Measurements from ENCODE around the gene TRAF6.

The TRAF6 gene

DNA sequence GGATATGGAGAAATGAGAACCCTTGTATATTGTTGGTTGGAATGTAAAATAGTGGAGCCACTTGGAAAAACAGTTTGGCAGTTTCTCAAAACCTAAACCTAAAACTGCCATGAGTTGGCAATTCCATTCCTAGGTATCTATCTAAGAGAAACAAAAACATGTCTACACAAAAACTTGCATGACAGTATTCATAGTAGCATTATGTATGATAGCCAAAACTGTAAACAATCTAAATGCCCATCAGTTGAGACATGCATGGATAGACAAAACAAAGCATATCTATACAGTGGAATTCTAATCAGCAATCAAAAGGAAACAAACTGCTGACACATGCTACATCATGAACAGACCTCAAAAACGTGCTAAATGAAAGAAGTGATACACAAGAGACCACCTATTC is 34.9 kb downstream of the TRAF6 start:
- DNase-seq: no peak
- Histone ChIP-seq H3K27ac (no peak overlapping the region), H3K4me3 (ENCODE audit: low read depth, low read length) (no peak overlapping the region), H3K9me3 (ENCODE audit: severe bottlenecking) (no peaks in the 10 kb centered on the region), H3K27me3 (ENCODE audit: insufficient read depth, low read depth, severe bottlenecking) (no peaks in the 10 kb centered on the region), H3K36me3 (no peaks in the 10 kb centered on the region)
- TF ChIP-seq, protein P1, sequence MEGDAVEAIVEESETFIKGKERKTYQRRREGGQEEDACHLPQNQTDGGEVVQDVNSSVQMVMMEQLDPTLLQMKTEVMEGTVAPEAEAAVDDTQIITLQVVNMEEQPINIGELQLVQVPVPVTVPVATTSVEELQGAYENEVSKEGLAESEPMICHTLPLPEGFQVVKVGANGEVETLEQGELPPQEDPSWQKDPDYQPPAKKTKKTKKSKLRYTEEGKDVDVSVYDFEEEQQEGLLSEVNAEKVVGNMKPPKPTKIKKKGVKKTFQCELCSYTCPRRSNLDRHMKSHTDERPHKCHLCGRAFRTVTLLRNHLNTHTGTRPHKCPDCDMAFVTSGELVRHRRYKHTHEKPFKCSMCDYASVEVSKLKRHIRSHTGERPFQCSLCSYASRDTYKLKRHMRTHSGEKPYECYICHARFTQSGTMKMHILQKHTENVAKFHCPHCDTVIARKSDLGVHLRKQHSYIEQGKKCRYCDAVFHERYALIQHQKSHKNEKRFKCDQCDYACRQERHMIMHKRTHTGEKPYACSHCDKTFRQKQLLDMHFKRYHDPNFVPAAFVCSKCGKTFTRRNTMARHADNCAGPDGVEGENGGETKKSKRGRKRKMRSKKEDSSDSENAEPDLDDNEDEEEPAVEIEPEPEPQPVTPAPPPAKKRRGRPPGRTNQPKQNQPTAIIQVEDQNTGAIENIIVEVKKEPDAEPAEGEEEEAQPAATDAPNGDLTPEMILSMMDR (IDR thresholded peaks at IDR 0.05; ENCODE audit: low read depth, low read length): no peak

DNA sequence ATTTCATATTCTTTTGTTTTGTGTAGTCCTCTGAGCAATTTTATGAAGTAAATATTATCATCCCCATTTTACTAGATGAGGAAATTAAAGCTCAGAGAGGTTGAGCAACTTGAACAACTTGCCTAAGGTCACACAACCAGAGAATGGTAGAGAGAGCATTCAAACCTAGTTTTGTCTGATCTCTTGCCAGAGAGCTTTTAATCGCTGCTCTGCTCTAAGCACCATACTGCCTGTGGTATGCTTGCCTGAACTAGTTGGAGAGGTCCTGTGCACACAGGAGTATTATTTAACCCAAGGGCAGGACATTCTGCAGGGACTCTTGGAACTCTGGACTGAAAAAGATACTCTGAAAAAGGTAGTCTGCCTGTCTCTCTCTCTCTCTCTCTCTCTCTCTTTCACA is 38.5 kb downstream of the TRAF6 start:
- H3K27me3 ChIP-seq (ENCODE audit: insufficient read depth, low read depth, severe bottlenecking): no peaks in the 10 kb centered on the region
- TF ChIP-seq, protein P1 (IDR thresholded peaks at IDR 0.05; ENCODE audit: low read depth, low read length): no peak
- H3K4me3 ChIP-seq (ENCODE audit: low read depth, low read length): no peak overlapping the region
- no peak for DNase-seq
- H3K36me3 ChIP-seq: no peaks in the 10 kb centered on the region
- no peaks in the 10 kb centered on the region for H3K9me3 ChIP-seq (ENCODE audit: severe bottlenecking)
- no peak overlapping the region for H3K27ac ChIP-seq

DNA sequence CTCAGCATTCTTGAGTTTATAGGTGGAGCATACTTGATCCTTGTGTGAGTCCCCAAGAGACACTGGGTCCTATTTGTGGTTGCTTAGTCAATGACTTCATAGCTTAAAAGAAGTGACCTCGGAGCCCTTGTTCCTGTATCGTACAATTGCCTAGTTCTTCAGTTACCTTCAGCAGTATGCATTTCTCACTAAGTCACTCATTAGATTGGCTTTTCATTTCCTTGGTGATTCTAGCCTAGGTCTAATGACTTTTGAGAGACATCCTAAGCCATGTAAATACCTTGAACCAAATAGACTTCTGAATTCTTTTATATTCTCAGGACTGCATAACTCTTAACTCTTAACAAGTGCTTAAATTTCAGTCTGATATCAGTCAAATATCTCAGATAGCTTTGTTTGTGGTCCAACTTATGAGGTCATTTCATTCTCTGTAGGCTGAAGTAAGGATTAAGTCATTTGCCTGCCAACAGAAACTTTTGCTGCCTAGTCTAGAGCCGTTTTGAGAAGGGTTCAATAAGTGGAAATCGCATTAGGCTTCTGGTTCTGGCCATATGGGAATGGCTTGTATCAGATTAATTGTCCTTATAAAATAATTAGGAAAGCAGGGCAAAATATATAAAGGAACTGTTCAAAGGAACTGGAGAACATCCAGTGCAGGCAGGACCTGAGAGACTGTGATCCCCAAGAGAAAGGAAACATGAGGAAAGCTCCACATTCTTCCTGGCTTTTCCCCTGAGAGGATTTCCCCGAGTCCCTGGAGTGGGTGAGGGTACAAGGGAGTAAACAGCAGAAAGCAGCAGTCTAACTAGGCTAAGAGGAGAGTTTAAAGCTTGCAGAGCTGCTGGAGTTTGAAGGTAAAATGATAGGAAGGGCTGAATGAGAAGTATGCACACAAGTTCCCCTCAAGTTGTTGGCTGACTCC is 39.9 kb downstream of the TRAF6 start:
- H3K9me3 ChIP-seq (ENCODE audit: severe bottlenecking): peaks cover 3% of the 10 kb centered on the region
- no peak overlapping the region for H3K27ac ChIP-seq
- no peak for DNase-seq
- no peak overlapping the region for H3K4me3 ChIP-seq (ENCODE audit: low read depth, low read length)
- H3K27me3 ChIP-seq (ENCODE audit: insufficient read depth, low read depth, severe bottlenecking): no peaks in the 10 kb centered on the region
- TF ChIP-seq, protein P1 (IDR thresholded peaks at IDR 0.05; ENCODE audit: low read depth, low read length): no peak
- no peaks in the 10 kb centered on the region for H3K36me3 ChIP-seq

DNA sequence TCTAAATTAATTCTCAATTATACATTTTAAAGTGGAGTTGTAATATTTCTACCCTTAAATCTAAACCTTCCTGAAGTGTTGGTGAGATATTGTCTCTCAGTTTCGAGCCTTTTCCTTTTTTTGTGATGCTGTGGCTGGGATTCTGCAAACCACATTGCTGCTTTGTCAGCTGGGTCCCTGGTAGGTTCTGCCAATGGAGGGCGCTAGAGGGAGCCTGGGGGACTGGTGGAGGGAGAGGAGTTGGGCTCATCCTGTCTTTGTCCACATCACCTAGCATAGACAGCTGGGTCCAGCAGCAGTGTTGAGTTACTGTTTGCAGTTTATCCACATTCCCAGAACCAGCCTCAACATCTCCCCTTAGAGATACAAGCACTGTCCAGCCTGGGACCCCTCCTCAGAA is 41.0 kb downstream of the TRAF6 start:
- peaks cover 3% of the 10 kb centered on the region for H3K9me3 ChIP-seq (ENCODE audit: severe bottlenecking)
- no peak overlapping the region for H3K27ac ChIP-seq
- TF ChIP-seq, protein P1 (IDR thresholded peaks at IDR 0.05; ENCODE audit: low read depth, low read length): peak; percentile 58
- no peak overlapping the region for H3K4me3 ChIP-seq (ENCODE audit: low read depth, low read length)
- DNase-seq: peak; percentile 44
- H3K27me3 ChIP-seq (ENCODE audit: insufficient read depth, low read depth, severe bottlenecking): no peaks in the 10 kb centered on the region
- H3K36me3 ChIP-seq: no peaks in the 10 kb centered on the region

DNA sequence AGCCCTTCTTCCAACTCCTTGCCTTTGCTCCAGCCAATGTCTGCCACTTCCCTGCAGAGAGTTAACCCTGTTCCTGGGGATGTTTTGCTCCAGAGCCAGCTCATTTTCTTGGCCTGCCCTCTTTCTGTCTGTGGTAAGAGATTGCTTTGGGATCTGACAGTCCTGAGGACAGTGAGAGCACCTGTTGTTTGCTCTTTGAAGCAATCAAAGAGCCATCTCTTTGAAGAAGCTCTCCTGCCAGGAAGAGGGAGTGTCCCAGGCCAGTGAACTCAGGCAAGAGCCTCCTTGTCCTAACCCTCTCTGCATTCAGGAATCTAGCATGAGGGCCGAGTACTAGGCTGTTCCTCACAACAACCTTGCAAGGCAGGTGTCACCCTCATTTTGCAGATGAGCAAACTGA is 42.2 kb downstream of the TRAF6 start:
- Histone ChIP-seq H3K4me3 (ENCODE audit: low read depth, low read length) (no peak overlapping the region), H3K27me3 (ENCODE audit: insufficient read depth, low read depth, severe bottlenecking) (no peaks in the 10 kb centered on the region), H3K27ac (no peak overlapping the region), H3K9me3 (ENCODE audit: severe bottlenecking) (peaks cover 3% of the 10 kb centered on the region), H3K36me3 (no peaks in the 10 kb centered on the region)
- TF ChIP-seq, protein P1 (IDR thresholded peaks at IDR 0.05; ENCODE audit: low read depth, low read length): no peak
- no peak for DNase-seq

Data from WERI-Rb-1 (cell line).